ENCODE results near the gene VPS35. TPM values are rescaled to one million over a fixed set of nuclear protein-coding genes. Genes with fewer than 3 reads are reported as not detected.

VPS35 gene
- total and polyA plus RNA-seq, 7 donors = 28.7 to 61.8 (median 44.4) TPM

DNA sequence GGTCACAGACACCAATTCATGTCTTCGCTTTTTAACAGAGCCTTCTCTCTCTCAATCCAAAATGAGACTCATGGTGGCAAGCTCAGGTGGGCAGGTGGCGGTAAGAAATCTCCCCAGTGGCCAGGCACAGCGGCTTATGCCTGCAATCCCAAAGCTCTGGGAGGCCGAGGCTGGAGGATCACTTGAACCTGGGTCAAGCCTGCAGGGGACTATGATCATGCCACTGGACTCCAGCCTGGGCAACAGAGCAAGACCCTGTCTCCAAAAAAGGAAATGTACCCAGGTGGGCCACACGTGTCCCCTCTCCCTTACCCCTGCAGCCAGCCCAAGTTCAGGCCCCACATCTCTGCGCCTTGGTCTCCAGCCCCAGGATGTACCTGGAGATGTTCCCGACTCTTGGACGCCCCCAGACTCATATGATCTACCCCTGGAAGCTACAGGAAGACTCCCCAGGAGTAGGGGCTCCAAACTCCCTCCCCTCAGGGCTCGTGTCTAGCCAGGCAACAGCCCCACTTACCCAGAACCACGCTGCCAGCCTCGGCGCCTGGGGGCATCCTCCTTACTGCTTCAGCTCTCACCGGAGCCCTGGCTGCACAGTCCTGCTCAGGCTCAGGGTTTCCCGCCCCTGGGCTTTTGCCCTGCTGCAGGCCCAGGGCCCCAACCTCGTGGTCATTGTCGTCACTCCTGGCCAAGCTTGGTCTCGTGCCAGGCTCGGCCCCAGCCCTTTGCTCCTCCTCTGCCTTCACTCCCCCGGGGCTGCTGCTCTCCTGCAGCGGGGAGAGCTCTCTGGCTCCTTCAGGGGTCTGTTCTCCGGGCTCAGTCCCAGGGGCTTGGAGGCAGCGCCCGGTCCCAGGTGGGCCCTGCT lies 42.9 kb upstream of the VPS35 start:
- Histone ChIP-seq H3K27ac (no peak overlapping the region), H3K4me3 (no peak overlapping the region), H3K27me3 (no peaks in the 10 kb centered on the region), H3K4me1 (no peaks in the 10 kb centered on the region), H3K9me3 (no peaks in the 10 kb centered on the region), H3K36me3 (no peaks in the 10 kb centered on the region)
- no peak for DNase-seq
- WGBS, 2 donors = 76 to 85% methylated on average over 23 of the region's 23 CpGs
- intact Hi-C loops (cut with DNase I) = no loop called here
- TF ChIP-seq EP300 (IDR thresholded peaks at IDR 0.05) = no peak
- no peak for TF ChIP-seq POLR2AphosphoS5 (IDR thresholded peaks at IDR 0.05)
- no peak for TF ChIP-seq POLR2A (IDR thresholded peaks at IDR 0.05)
- no peak for TF ChIP-seq CTCF (IDR thresholded peaks at IDR 0.05)

DNA sequence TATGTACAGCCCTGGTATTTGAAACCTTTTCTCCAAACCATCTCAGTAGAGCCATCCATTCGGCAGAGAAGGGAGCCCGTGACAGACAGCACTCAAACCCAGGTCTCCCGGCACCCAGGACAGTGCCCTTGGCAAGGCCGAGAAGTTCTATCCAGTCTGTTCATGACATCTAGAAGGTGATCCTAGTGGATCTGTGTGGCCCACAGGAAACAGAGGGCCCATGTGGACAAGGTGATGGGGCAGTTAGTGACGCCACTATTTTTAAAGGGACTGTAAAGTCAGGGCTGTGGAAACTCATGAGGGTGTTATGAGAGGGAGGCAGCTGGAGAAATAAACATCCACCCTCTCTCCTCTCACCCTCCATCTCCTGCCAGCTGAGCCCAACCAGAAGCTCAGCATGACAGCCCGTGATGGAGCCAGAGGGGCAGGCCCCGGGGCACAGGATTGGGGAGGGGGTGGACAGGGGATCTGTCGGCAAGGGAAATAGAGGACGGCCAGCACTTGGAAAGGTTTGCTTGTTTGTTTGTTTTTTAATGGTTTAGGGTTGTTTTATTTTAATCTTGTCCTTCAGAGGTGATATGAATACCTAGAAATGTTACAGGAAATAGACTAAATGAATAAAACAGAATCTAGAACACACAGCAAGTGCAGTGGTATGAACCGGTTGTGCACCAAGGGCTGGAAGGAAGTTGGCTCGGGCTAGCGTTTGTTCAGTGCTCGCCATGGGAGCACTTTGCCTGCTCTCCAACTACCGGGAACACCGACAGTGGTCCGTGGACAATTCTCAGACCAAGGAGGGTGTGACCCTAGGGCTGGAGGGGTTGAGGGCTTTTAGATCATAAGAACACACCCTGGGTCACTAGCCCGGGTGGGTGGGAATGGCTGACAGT lies 42.1 kb upstream of the VPS35 start:
- TF ChIP-seq CTCF (IDR thresholded peaks at IDR 0.05) (no peak), POLR2AphosphoS5 (IDR thresholded peaks at IDR 0.05) (no peak), POLR2A (IDR thresholded peaks at IDR 0.05) (no peak), EP300 (IDR thresholded peaks at IDR 0.05) (no peak)
- no peaks in the 10 kb centered on the region for H3K27me3 ChIP-seq
- H3K4me3 ChIP-seq = no peak overlapping the region
- DNase-seq = no peak
- no peaks in the 10 kb centered on the region for H3K36me3 ChIP-seq
- no peak overlapping the region for H3K27ac ChIP-seq
- H3K9me3 ChIP-seq = no peaks in the 10 kb centered on the region
- WGBS, 2 donors = 80 to 83% methylated on average over 17 of the region's 17 CpGs
- intact Hi-C loops (cut with DNase I) = no loop called here
- no peaks in the 10 kb centered on the region for H3K4me1 ChIP-seq

DNA sequence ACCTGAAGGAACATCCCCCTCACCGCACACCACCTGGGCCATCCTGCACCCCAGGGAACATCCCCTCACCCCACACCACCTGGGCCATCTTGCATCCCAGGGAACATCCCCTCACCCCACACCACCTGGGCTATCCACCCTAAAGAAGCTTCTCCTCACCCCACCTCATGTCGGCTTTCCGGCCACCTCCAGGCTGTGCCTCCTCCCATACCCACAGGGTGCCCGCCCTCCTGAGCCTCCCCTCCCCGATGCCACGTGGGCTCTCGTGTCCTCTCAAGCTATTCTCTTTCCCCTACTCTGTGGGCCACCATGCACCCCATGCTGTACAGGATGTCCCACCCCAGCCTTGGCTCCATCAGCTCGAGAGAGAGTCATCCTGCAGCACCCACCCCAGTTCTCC lies 41.1 kb upstream of the VPS35 start:
- Histone ChIP-seq H3K36me3 (no peaks in the 10 kb centered on the region), H3K27ac (no peak overlapping the region), H3K4me3 (no peak overlapping the region), H3K4me1 (no peaks in the 10 kb centered on the region), H3K27me3 (no peaks in the 10 kb centered on the region), H3K9me3 (no peaks in the 10 kb centered on the region)
- TF ChIP-seq POLR2AphosphoS5 (IDR thresholded peaks at IDR 0.05) (no peak), POLR2A (IDR thresholded peaks at IDR 0.05) (no peak), CTCF (IDR thresholded peaks at IDR 0.05) (no peak), EP300 (IDR thresholded peaks at IDR 0.05) (no peak)
- DNase-seq = no peak
- WGBS, 2 donors = 91 to 92% methylated on average over 8 of the region's 8 CpGs
- intact Hi-C loops (cut with DNase I) = no loop called here

DNA sequence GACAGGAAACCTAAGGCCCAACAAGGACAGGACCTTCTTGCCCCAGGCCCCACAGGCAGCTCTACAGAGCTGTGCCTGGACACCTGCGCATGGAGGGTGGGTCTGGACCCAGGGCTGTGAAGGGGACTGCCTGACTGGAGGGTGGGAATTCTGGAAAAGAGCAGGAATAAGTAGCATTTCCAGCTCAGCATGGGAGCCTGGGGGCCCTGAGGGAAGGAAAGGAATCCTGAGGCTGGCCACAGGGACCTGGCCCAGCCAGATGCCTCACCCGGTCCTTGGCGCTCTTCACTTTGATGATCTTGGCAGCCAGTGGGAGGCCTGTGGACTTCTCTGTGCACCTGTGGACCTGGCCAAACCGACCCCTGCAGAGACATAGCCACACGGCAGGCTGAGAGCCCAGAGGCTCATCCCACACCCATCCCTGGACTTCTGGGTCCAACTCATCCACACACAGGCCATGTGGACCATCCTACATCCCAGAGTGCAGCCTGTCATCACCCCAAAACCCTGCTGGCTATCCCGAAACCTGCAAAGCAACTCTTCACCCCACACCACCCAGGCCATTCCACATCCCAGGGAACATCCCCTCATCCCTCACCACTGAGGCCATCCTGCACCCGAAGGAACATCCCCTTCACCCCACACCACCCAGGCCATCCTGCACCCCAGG lies 40.5 kb upstream of the VPS35 start:
- no peaks in the 10 kb centered on the region for H3K36me3 ChIP-seq
- H3K4me1 ChIP-seq = no peaks in the 10 kb centered on the region
- no peak overlapping the region for H3K4me3 ChIP-seq
- no peaks in the 10 kb centered on the region for H3K9me3 ChIP-seq
- no peak for TF ChIP-seq POLR2A (IDR thresholded peaks at IDR 0.05)
- no peak for TF ChIP-seq CTCF (IDR thresholded peaks at IDR 0.05)
- no peak for TF ChIP-seq POLR2AphosphoS5 (IDR thresholded peaks at IDR 0.05)
- no peak for TF ChIP-seq EP300 (IDR thresholded peaks at IDR 0.05)
- H3K27ac ChIP-seq = no peak overlapping the region
- H3K27me3 ChIP-seq = no peaks in the 10 kb centered on the region
- WGBS, 2 donors = 88 to 91% methylated on average over 7 of the region's 7 CpGs
- no peak for DNase-seq
- intact Hi-C loops (cut with DNase I) = no loop called here
